ENCODE measurements around the gene MFSD6.
"Not testable (repeated sequence)": the region's sequence is repeated elsewhere in the genome, so short reads cannot be mapped to it uniquely, and the experiment has no call there.

The MFSD6 gene

DNA sequence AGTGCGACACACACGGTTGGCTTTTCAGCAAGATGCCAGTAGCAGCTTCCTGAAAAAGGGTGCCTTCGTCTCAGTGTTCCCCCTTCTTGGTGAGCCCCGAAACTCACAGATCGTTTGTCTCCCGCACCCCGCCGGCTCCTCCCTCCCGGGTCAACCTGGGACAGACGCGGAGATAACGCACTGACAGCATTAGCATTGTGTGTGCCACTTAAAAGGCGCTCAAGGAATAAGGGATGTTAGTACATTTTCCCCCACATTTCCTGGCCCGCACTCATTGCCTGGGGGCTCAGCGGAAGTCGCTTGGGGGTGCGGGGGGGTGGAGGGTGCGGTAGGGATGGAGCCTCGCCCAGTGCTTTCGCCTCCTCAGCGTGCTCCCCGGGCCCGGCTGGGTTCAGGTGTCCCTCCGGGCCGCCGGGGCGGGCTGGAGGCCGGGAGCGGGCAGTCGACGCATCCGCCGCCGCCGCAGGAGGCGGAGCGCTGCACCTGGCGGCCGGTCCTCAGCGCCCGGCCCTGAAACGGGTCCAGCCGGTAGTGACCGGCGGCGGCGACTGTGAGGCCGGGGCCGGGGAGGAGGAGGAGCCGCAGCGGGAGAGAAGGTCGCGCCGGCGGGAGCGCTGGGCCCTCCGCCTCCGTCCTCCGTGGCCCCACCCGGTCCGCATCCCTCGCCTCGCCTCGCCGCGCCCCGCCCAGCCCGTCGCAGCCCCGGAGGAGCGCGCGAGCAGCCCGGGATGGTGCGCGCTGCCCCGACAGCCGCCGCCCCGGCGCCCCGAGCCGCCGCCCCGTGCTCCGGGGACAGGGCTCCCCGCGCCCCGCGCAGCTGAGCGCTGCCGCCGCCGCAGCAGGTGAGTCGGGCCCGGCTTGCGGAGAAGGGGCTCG is at the start of gene MFSD6:
TSS of gene MFSD6 (plus strand) at position 694 of the 876 bp plus-strand sequence. CDS start 27,675 bp downstream, outside the sequence.
- DNase-seq, result peak; percentile 48

DNA sequence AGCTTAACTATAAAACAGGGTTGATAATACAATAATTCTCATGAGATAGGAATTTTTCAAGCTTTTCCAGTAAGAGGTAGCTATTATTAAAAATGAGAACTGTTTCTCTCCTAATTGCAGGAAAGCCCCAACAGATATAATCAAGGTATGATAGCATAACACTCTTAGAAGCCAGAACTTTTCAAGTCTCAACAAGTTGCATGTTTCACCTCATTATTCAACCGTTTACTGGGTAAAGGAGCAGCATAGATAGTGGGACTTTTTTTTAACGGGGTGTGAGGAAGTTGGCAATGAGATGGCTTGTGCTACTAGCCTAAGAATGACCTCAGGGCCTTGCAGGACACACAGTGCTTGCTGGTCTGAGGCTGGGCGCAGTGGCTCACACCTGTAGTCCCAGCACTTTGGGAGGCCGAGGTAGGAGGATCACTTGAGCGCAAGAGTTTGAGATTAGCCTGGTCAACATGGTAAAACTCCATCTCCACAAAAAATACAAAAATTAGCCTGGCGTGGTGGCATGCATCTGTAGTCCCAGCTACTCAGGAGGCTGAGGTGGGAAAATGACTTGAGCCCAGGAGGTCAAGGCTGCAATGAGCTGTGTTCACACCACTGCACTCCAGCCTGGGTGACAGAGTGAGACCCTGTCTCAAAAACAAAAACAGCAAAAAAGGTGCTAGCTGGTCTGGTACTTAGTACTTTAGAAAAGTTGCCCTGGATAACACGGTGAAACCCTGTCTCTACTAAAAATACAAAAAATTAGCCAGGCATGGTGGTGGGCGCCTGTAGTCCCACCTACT is 49.3 kb upstream of the MFSD6 start:
- not testable (repeated sequence) for DNase-seq

DNA sequence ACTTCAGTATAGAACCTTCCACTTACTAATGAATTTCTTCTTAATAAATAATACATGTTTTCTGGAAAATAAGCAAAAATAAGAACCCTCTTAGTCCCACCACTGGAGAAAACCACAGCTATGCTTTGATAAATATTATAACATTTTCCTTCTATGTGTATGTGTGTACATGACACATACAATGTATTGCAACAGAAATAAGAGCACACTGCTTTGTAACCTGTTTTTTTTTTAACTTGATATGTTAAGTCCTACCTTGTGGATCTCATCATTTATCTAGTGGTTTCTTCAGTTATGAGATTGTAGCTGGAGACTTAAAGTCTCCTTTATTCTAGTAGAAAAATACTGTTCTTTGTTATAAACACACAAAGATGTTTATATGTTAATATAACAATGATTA is 47.6 kb upstream of the MFSD6 start:
- DNase-seq, result no peak

- DNase-seq, result no peak
Measured at GRCh38 chr2:190360965-190361364, 47.2 kb upstream of the MFSD6 start.

DNA sequence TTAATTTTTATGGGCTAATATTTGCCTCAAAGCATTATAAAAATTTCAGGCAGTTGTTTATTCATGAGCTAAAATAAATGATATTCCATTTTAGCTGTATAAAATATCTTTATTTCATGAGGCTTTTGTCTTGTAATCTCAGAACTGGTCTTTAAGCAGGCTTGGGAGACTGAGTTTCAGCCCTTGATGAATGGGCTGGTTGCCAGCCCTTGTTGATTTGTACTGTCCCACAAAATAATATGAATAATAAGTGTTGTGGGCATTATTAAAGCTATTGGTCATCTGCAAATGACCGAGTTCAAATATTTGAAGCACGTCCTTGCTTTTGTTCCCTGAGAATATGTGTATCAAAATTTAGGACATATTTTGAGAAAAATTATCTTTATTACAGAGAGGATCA is 46.6 kb upstream of the MFSD6 start:
- no peak for DNase-seq

DNA sequence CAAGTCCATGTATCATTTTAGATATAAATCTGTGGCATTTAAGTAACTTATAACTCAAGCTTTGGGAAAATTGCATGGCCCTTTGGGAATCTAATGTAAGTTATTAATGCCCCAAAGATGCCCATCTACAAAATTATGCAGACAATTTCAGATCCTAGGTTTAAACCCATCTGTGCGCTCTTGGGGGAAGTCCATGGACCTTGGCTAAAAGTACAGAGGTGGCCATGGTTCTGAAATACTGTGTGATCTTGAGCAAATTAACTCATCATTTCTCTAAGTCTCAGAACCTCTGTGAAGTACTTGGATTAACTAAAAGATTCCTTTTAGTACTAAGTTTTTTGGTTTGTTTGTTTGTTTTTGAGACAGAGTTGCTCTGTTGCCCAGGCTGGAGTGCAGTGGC is 45.3 kb upstream of the MFSD6 start:
- no peak for DNase-seq

- no peak for DNase-seq
Measured at GRCh38 chr2:190365499-190366204, 42.5 kb upstream of the MFSD6 start.

DNA sequence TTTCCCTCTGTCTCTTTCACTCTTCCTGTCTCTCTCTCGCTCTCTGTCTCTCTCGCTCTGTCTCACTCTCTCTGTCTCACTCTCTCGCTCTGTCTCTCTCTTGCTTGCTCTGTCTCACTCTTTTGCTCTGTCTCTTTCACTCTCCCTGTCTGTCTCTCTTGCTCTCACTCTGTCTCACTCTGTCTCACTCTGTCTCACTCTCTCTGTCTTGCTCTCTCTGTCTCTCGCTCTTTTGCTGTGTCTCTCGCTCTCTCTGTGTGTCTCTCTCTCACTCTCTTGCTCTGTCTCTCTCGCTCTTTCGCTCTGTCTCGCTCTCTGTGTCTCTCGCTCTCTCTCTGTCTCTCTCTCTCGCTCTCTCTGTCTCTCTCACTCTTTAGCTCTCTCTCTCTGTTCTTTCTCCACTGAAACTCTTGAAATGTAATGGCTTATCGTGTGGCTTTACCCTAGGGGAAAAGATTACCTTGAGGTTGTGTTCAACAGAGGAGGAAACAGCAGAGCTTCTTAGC is 41.9 kb upstream of the MFSD6 start:
- DNase-seq, result no peak

- no peak for DNase-seq
Measured at GRCh38 chr2:190367091-190367490, 41.1 kb upstream of the MFSD6 start.

DNA sequence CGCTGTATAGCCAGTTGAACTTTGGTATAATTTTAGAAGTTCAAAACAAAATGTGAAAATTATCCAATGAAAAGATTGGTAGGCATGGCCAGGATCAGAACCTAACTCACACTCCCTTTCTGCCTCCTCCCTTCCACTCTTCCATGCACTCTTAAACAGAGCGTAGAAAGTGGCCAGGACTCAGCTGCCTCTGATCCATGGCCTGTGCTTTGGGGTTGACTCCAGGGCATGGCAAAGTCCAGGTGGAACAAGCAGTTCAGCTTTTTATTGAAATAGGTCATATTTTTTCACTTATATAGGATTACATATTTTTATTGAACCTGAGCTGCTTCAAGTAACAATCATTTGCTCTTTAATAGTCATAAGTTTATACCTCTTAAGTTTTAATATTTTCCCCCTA is 38.5 kb upstream of the MFSD6 start:
- no peak for DNase-seq

- no peak for DNase-seq
Measured at GRCh38 chr2:190376083-190376482, 32.1 kb upstream of the MFSD6 start.

GRCh38 chr2:190376591-190377245 is 31.4 kb upstream of the MFSD6 start:
- DNase-seq, result no peak

DNA sequence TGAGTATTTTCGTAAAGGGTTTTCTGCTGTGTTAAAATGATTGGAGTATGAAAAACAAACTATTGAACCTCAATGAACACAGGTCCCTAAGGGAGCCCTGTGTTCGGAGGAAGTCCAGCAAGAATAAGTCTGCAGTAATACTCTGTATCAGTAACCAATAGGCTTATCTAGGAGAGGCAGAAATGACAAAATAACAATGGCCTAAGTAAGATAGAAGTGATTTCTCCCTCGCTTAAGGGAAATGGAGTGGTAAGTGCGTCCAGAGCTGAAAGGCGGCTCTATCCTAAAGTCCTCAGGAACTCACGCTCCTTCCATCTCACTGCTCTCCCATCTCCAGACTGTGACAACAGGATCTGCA is 29.3 kb upstream of the MFSD6 start:
- no peak for DNase-seq

DNA sequence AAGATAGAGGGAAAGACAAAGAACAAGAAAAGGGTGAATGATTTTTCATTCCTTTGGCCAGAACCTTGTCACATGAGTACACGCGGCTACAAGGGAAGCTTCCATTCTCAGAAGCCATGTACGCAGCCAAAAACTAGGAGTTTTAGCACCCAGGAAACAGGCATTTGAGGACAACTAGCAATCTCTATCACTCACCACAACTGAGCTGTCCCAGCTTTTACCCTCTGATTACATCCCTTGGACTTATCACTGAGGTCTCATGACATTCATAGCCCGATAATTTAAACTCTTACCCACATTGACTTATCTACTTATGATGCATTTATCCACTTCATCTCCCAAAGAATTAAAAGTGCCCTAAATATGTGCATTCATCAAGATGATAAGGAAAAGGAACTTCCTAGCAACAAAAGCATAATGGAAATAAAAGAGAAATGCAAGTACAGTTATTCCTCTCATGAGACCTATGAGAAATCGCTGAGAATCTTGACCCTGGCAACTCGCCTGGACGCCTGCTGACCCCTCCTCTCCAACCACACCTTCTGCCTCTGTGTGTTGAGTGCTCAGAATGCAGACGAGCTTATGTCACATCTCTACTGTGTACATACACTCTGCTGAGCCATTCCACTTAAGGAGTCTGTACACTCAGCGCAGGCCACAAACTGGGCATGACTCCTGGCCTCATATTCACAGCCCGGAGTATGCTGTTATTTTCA is 28.7 kb upstream of the MFSD6 start:
- DNase-seq, result no peak

GRCh38 chr2:190380962-190381412 is 27.2 kb upstream of the MFSD6 start:
- DNase-seq, result no peak

GRCh38 chr2:190382851-190383250 is 25.3 kb upstream of the MFSD6 start:
- DNase-seq, result peak; percentile 34

DNA sequence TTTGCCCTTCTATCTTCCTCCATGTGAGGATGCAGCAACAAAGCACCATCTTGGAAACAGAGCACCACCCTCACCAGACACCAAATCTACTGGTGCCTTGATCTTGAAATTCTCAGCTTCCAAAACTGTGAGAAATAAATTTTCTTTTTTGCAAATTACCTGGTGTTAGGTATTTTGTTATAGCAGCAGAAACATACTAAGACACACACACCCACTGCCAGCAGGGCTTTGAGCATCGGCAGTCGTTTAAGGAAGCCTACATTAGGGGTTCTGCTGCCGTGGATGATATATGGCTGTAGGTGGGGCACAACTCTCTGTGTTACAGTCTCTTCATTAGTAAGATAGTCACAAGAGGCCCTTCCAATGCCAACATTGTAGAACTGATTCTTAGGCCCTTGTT is 20.7 kb upstream of the MFSD6 start:
- DNase-seq, result no peak

DNA sequence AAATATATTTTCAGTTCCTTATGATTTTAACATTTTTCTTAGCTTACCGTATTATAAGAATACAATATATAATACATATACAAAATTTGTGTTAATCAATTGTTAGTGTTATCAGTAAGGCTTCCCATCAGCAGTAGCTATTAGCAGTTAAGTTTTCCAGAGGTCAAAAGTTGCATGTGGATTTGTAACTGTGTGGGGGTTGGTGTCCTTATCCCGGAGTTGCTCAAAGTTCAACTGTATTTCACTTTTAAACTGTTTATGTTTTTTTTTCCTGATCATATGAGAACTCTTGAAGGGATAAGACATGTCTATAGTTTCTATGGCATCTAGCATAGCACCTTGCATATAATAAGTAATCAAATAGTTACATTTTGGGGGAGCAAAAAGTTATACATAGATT is 11.9 kb upstream of the MFSD6 start:
- DNase-seq, result no peak

- no peak for DNase-seq
Measured at GRCh38 chr2:190402986-190403603, 5.1 kb upstream of the MFSD6 start.

GRCh38 chr2:190404487-190404886 is 3.7 kb upstream of the MFSD6 start:
- DNase-seq, result no peak

DNA sequence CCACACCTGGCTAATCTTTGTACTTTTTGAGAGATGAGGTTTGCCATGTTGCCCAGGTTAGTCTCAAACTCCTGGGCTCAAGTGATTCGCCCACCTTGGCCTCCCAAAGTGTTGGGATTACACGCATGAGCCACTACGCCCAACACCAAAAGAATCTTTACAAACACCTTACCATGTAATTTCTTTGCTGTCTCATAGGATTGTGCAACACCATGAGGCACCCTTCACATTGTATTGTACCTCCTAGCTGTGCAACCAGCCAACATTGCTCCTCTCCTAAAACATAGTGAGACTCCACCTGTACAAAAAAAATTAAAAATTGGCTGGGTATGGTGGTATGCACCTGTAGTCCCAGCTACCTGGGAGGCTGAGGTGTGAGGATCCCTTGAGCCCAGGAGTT is 3.1 kb upstream of the MFSD6 start:
- DNase-seq, result no peak

DNA sequence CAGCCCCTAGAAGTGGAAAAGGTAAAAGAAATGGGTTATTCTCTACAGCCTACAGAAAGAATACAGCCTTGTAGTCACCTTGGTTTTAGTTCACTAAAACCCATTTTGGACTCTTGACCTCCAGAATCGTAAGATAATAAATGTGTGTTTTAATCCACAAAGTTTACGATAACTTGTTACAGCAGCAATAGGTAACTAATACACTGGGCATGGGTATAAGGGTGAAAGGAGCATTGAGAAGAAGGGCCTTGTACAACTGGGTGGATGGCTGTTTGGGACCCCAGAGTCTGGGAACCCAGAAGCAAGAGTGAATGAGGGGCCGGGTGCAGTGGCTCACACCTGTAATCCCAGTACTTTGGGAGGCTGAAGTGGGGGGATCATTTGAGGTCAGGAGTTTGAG is 2.2 kb upstream of the MFSD6 start:
- DNase-seq, result no peak

Measured in 8988T (cell line).